Fibroblast of lung (primary cell): ENCODE data around the gene WDR88.

Experiments used
- EZH2 ChIP-seq: IDR thresholded peaks from 2 replicates; pipeline ENCODE4 v1.5.1; 2012; ENCODE audit warnings: low read length, control low read depth, mild to moderate bottlenecking; ENCODE audit errors: missing control alignments
- TF ChIP-seq, protein P1 (sequence below), 2 donors: IDR thresholded peaks in 1 of 2; conservative IDR thresholded peaks in 1 of 2; 1 replicate in 1 of 2; 2 replicates in 1 of 2; pipeline ENCODE4 v1.5.1; 2011 to 2012; ENCODE audit warnings: low read length in 2 of 2, control low read depth in 1 of 2, inconsistent platforms in 1 of 2, low read depth in 1 of 2, mild to moderate bottlenecking in 1 of 2

DNA sequence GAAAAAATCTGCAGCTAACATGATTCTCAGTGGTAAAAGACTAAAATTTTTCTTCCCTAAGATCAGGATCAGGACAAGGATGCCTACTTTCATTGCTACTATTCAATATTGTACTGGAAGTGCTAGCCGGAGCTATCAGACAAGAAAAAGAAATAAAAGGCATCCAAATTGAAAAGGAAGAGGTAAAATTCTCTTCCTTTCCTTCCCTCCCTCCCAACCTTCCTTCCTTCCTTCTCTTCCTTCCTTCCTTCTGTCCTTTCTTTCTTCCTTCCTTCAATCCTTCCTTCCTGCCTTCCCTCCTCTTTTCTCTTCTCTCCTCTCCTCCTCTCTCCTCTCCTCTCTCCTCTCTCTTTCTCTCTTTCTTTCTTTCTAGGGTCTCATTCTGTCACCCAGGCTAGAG, 35.5 kb downstream of the WDR88 start:
- TF ChIP-seq, protein P1, sequence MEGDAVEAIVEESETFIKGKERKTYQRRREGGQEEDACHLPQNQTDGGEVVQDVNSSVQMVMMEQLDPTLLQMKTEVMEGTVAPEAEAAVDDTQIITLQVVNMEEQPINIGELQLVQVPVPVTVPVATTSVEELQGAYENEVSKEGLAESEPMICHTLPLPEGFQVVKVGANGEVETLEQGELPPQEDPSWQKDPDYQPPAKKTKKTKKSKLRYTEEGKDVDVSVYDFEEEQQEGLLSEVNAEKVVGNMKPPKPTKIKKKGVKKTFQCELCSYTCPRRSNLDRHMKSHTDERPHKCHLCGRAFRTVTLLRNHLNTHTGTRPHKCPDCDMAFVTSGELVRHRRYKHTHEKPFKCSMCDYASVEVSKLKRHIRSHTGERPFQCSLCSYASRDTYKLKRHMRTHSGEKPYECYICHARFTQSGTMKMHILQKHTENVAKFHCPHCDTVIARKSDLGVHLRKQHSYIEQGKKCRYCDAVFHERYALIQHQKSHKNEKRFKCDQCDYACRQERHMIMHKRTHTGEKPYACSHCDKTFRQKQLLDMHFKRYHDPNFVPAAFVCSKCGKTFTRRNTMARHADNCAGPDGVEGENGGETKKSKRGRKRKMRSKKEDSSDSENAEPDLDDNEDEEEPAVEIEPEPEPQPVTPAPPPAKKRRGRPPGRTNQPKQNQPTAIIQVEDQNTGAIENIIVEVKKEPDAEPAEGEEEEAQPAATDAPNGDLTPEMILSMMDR (conservative IDR thresholded peaks at IDR 0.05 in 1 of 2, IDR thresholded peaks at IDR 0.05 in 1 of 2; ENCODE audit: low read depth in 1 of 2, low read length in 2 of 2): no peak
- TF ChIP-seq EZH2: no peak
